ENCODE measurements around the gene HSPH1.
A peak's percentile ranks its signal among the peaks of the same experiment; 100 is the strongest.

The HSPH1 gene

DNA sequence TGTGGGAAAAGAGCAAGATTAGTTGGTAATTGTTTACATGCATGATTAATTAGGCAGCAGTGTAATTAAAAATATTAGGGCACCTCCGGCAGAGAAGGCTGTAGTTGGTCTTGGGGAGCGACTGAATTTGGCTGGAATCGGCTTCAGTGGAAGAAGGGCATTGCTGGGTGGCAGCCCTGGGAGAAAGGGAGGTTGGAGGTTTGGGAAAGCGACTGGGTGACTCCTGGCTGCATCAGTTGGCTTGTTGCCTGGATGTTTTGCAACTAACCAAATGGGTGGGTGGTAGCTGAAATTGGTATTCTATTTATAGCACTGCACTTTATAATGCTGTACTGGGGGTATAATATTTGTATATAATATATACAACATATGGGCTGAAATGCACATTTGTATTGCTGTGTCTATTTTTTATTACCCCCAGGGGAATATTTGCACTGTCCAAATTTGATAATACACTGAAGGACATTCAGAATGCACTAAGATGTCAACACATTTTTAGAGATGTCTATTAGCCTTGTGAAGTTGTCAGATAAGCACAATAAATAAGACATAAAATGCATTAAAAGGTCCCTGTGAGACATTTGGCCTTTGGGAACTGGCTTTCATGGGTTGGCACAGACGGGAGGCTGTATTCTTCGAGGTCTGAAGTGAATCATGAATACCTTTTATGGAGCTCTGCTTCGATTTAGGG, 39.8 kb upstream of the HSPH1 start:
- no peaks in the 10 kb centered on the region for H3K79me2 ChIP-seq (ENCODE audit: low read length)
- peak overlapping the region; percentile 84 for H3K4me2 ChIP-seq (ENCODE audit: low read depth, low read length)
- H3K36me3 ChIP-seq (replicated peaks; ENCODE audit: insufficient read depth, low read length) = no peaks in the 10 kb centered on the region
- H3K9me3 ChIP-seq (replicated peaks; ENCODE audit: insufficient read depth, low read length) = no peaks in the 10 kb centered on the region
- DNase-seq = no peak
- H2AFZ ChIP-seq (ENCODE audit: low read length) = no peak overlapping the region
- no peaks in the 10 kb centered on the region for H3K9me2 ChIP-seq (replicated peaks; ENCODE audit: insufficient read depth, low read length)
- H3K4me1 ChIP-seq (ENCODE audit: low read length) = no peaks in the 10 kb centered on the region
- H3F3A ChIP-seq (ENCODE audit: insufficient read depth, low read length) = no peaks in the 10 kb centered on the region
- H3K27ac ChIP-seq (ENCODE audit: low read length) = no peak overlapping the region
- TF ChIP-seq EZH2 (optimal IDR thresholded peaks at IDR 0.05; ENCODE audit: low read depth, low read length) (no peak), EZH2phosphoT487 (IDR thresholded peaks at IDR 0.05; ENCODE audit: low read length) (no peak)
- TF ChIP-seq, protein P1, sequence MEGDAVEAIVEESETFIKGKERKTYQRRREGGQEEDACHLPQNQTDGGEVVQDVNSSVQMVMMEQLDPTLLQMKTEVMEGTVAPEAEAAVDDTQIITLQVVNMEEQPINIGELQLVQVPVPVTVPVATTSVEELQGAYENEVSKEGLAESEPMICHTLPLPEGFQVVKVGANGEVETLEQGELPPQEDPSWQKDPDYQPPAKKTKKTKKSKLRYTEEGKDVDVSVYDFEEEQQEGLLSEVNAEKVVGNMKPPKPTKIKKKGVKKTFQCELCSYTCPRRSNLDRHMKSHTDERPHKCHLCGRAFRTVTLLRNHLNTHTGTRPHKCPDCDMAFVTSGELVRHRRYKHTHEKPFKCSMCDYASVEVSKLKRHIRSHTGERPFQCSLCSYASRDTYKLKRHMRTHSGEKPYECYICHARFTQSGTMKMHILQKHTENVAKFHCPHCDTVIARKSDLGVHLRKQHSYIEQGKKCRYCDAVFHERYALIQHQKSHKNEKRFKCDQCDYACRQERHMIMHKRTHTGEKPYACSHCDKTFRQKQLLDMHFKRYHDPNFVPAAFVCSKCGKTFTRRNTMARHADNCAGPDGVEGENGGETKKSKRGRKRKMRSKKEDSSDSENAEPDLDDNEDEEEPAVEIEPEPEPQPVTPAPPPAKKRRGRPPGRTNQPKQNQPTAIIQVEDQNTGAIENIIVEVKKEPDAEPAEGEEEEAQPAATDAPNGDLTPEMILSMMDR (IDR thresholded peaks at IDR 0.05; ENCODE audit: low read length) = no peak
- peak overlapping the region; percentile 57 for H3K4me3 ChIP-seq (ENCODE audit: low read length)
- no peaks in the 10 kb centered on the region for H3K27me3 ChIP-seq (replicated peaks; ENCODE audit: insufficient read depth, low read length)
- no peaks in the 10 kb centered on the region for H4K20me1 ChIP-seq (ENCODE audit: insufficient read depth, low read length)
- peak overlapping the region; percentile 65; the same call in 1 of the 2 replicates for H3K9ac ChIP-seq (ENCODE audit: low read length)

DNA sequence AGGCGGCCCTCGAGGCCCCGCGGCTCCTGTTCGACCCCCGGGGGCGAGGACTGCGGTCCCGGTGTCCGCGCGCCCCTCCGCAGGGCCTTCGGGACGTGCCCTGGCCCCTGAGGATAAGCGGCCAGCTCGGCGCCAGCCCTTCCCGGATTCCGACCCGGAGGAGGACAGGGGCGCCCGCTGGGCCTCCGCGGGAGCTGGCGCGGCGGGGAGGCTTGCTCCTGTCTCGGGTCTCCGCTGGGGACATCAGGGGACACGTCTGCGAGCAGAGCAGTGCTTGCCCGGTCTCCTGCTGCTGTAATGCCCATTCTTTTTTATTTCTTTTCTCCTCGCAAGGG, 38.9 kb upstream of the HSPH1 start:
- Histone ChIP-seq H4K20me1 (ENCODE audit: insufficient read depth, low read length) (no peaks in the 10 kb centered on the region), H3F3A (ENCODE audit: insufficient read depth, low read length) (no peaks in the 10 kb centered on the region), H3K36me3 (replicated peaks; ENCODE audit: insufficient read depth, low read length) (no peaks in the 10 kb centered on the region), H2AFZ (ENCODE audit: low read length) (peak overlapping the region; percentile 65; the same call in 1 of the 2 replicates), H3K4me2 (ENCODE audit: low read depth, low read length) (peak overlapping the region; percentile 84; the same call in 1 of the 2 replicates), H3K4me1 (ENCODE audit: low read length) (no peaks in the 10 kb centered on the region), H3K27me3 (replicated peaks; ENCODE audit: insufficient read depth, low read length) (no peaks in the 10 kb centered on the region), H3K9me3 (replicated peaks; ENCODE audit: insufficient read depth, low read length) (no peaks in the 10 kb centered on the region), H3K79me2 (ENCODE audit: low read length) (no peaks in the 10 kb centered on the region), H3K4me3 (ENCODE audit: low read length) (peak overlapping the region; percentile 57), H3K9ac (ENCODE audit: low read length) (peak overlapping the region; percentile 65), H3K27ac (ENCODE audit: low read length) (peak overlapping the region; percentile 57; the same call in 1 of the 2 replicates), H3K9me2 (replicated peaks; ENCODE audit: insufficient read depth, low read length) (no peaks in the 10 kb centered on the region)
- TF ChIP-seq, protein P1 (IDR thresholded peaks at IDR 0.05; ENCODE audit: low read length) = no peak
- TF ChIP-seq EZH2phosphoT487 (IDR thresholded peaks at IDR 0.05; ENCODE audit: low read length) (no peak), EZH2 (optimal IDR thresholded peaks at IDR 0.05; ENCODE audit: low read depth, low read length) (no peak)
- peak; percentile 18 for DNase-seq

DNA sequence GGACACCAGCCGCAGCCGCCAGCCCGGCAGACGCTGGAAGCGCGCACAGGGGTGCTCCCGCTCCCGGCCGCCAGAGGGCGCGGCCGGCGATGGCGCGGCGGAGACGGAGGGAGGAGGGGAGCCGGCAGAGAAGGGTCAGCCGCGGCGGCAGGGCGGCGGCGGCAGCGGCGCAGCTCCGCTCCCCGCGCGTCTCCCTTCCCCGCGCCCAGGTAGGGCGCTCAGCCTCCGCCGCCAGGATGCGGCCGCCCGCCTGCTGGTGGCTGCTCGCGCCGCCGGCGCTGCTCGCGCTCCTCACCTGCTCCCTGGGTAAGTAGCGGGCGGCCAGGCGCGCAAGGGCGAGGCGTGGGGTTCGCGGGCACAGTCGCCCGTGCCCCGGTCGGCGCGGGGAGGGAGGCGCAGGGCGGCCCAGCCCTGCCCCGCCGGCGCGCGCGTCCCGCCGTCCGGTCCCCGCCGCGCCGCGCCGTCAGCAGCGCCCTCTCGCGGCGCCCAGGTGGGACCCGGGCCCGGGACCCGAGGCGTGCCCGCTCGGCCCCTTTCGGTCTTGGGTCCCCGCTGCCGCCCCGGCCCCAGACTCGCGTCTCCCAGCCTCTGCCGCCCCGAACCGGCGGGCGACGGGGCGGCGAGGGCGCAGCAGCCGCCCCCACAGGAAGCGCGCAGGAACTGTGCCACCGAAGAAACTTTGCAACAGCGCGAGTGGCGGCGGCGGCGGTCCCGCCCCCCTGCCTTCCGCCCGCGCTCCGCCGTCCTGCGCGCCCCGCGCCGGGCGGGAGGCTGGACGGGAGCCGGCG, 38.3 kb upstream of the HSPH1 start, which contains the start of gene B3GLCT:
Gene B3GLCT (plus strand): TSS at position 127 of the 788 bp plus-strand sequence. CDS start 110 bp downstream, at position 237.
- DNase-seq = peak; percentile 66
- no peaks in the 10 kb centered on the region for H3K9me2 ChIP-seq (replicated peaks; ENCODE audit: insufficient read depth, low read length)
- H3K79me2 ChIP-seq (ENCODE audit: low read length) = no peaks in the 10 kb centered on the region
- no peaks in the 10 kb centered on the region for H3F3A ChIP-seq (ENCODE audit: insufficient read depth, low read length)
- peak within 1 kb of the TSS; percentile 65; the same call in 1 of the 2 replicates for H2AFZ ChIP-seq (ENCODE audit: low read length)
- no peaks in the 10 kb centered on the region for H3K9me3 ChIP-seq (replicated peaks; ENCODE audit: insufficient read depth, low read length)
- peak within 1 kb of the TSS; percentile 84; the same call in 1 of the 2 replicates for H3K4me2 ChIP-seq (ENCODE audit: low read depth, low read length)
- H4K20me1 ChIP-seq (ENCODE audit: insufficient read depth, low read length) = no peaks in the 10 kb centered on the region
- no peak for TF ChIP-seq EZH2 (optimal IDR thresholded peaks at IDR 0.05; ENCODE audit: low read depth, low read length)
- TF ChIP-seq, protein P1 (IDR thresholded peaks at IDR 0.05; ENCODE audit: low read length) = peak; percentile 39
- TF ChIP-seq EZH2phosphoT487 (IDR thresholded peaks at IDR 0.05; ENCODE audit: low read length) = no peak
- H3K27me3 ChIP-seq (replicated peaks; ENCODE audit: insufficient read depth, low read length) = no peaks in the 10 kb centered on the region
- H3K36me3 ChIP-seq (replicated peaks; ENCODE audit: insufficient read depth, low read length) = no peaks in the 10 kb centered on the region
- H3K4me1 ChIP-seq (ENCODE audit: low read length) = no peaks in the 10 kb centered on the region
- peak within 1 kb of the TSS; percentile 57 for H3K4me3 ChIP-seq (ENCODE audit: low read length)
- H3K9ac ChIP-seq (ENCODE audit: low read length) = peak within 1 kb of the TSS; percentile 65
- H3K27ac ChIP-seq (ENCODE audit: low read length) = peak within 1 kb of the TSS; percentile 57; the same call in 1 of the 2 replicates
